ENCODE data around the gene THRB.
A peak's percentile ranks its signal among the peaks of the same experiment; 100 is the strongest.

THRB gene

DNA sequence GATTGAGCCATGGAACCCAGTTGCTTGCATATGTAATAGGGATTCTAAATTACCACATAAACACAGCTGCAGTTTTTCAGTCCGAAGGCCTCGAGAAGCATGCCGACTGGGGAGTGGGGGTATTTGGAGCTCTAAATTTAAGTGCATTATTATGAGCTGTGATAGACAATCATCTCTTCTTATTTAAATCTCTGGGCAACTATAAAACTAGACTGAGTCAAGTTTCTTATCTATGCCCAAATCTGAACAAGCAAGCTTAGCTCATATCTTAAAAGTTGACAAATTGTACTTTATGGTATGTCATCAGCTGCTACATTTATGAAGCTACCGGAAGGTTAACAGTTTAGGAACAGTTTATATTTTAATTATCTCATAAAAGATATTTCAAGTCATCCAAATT is 19.5 kb upstream of the THRB start (continued):
- TF ChIP-seq, protein P1, sequence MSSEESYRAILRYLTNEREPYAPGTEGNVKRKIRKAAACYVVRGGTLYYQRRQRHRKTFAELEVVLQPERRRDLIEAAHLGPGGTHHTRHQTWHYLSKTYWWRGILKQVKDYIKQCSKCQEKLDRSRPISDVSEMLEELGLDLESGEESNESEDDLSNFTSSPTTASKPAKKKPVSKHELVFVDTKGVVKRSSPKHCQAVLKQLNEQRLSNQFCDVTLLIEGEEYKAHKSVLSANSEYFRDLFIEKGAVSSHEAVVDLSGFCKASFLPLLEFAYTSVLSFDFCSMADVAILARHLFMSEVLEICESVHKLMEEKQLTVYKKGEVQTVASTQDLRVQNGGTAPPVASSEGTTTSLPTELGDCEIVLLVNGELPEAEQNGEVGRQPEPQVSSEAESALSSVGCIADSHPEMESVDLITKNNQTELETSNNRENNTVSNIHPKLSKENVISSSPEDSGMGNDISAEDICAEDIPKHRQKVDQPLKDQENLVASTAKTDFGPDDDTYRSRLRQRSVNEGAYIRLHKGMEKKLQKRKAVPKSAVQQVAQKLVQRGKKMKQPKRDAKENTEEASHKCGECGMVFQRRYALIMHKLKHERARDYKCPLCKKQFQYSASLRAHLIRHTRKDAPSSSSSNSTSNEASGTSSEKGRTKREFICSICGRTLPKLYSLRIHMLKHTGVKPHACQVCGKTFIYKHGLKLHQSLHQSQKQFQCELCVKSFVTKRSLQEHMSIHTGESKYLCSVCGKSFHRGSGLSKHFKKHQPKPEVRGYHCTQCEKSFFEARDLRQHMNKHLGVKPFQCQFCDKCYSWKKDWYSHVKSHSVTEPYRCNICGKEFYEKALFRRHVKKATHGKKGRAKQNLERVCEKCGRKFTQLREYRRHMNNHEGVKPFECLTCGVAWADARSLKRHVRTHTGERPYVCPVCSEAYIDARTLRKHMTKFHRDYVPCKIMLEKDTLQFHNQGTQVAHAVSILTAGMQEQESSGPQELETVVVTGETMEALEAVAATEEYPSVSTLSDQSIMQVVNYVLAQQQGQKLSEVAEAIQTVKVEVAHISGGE (tag by site-specific recombination; conservative IDR thresholded peaks at IDR 0.05; ENCODE audit: low read depth): no peak
- TF ChIP-seq ZFHX2 (tag by site-specific recombination; conservative IDR thresholded peaks at IDR 0.05) (no peak), ZNF341 (tag by site-specific recombination; IDR thresholded peaks at IDR 0.05; ENCODE audit: low read depth) (no peak), ZNF184 (tag by site-specific recombination; IDR thresholded peaks at IDR 0.05) (no peak), ZNF785 (tag by site-specific recombination; IDR thresholded peaks at IDR 0.05) (no peak), ZEB2 (tag by site-specific recombination; IDR thresholded peaks at IDR 0.05) (peak; percentile 90), ZBTB8A (tag by site-specific recombination; IDR thresholded peaks at IDR 0.05) (no peak), ZNF133 (tag by site-specific recombination; IDR thresholded peaks at IDR 0.05) (no peak), SP3 (tag by site-specific recombination; IDR thresholded peaks at IDR 0.05) (no peak), ZNF621 (tag by site-specific recombination; IDR thresholded peaks at IDR 0.05) (no peak), ZNF548 (tag by site-specific recombination; IDR thresholded peaks at IDR 0.05) (no peak), SETDB1 (IDR thresholded peaks at IDR 0.05; ENCODE audit: insufficient read length, low read length) (no peak), ZNF138 (tag by site-specific recombination; IDR thresholded peaks at IDR 0.05; ENCODE audit: borderline replicate concordance) (no peak), ZNF394 (tag by site-specific recombination; IDR thresholded peaks at IDR 0.05; ENCODE audit: borderline replicate concordance) (no peak), ZNF561 (tag by site-specific recombination; IDR thresholded peaks at IDR 0.05; ENCODE audit: borderline replicate concordance) (0 out of 2 replicates have a peak, but pooled peaks have one; percentile 51), ZNF510 (tag by site-specific recombination; IDR thresholded peaks at IDR 0.05; ENCODE audit: insufficient replicate concordance) (no peak), GLI2 (tag by site-specific recombination; IDR thresholded peaks at IDR 0.05; ENCODE audit: borderline replicate concordance, low read depth) (peak; percentile 45)
- TF ChIP-seq, protein P2, sequence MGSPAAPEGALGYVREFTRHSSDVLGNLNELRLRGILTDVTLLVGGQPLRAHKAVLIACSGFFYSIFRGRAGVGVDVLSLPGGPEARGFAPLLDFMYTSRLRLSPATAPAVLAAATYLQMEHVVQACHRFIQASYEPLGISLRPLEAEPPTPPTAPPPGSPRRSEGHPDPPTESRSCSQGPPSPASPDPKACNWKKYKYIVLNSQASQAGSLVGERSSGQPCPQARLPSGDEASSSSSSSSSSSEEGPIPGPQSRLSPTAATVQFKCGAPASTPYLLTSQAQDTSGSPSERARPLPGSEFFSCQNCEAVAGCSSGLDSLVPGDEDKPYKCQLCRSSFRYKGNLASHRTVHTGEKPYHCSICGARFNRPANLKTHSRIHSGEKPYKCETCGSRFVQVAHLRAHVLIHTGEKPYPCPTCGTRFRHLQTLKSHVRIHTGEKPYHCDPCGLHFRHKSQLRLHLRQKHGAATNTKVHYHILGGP (tag by site-specific recombination; IDR thresholded peaks at IDR 0.05): peak; percentile 67
- TF ChIP-seq, protein P3, sequence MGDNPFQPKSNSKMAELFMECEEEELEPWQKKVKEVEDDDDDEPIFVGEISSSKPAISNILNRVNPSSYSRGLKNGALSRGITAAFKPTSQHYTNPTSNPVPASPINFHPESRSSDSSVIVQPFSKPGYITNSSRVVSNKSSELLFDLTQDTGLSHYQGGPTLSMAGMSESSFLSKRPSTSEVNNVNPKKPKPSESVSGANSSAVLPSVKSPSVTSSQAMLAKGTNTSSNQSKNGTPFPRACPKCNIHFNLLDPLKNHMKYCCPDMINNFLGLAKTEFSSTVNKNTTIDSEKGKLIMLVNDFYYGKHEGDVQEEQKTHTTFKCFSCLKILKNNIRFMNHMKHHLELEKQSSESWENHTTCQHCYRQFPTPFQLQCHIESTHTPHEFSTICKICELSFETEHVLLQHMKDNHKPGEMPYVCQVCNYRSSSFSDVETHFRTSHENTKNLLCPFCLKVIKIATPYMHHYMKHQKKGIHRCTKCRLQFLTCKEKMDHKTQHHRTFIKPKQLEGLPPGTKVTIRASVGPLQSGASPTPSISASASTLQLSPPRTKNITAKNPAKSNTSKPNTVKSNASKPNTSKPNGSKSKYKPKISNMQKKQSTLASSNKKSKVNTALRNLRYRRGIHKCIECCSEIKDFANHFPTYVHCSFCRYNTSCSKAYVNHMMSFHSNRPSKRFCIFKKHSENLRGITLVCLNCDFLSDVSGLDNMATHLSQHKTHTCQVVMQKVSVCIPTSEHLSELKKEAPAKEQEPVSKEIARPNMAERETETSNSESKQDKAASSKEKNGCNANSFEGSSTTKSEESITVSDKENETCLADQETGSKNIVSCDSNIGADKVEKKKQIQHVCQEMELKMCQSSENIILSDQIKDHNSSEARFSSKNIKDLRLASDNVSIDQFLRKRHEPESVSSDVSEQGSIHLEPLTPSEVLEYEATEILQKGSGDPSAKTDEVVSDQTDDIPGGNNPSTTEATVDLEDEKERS (tag by site-specific recombination; IDR thresholded peaks at IDR 0.05): no peak
- TF ChIP-seq, protein P4, sequence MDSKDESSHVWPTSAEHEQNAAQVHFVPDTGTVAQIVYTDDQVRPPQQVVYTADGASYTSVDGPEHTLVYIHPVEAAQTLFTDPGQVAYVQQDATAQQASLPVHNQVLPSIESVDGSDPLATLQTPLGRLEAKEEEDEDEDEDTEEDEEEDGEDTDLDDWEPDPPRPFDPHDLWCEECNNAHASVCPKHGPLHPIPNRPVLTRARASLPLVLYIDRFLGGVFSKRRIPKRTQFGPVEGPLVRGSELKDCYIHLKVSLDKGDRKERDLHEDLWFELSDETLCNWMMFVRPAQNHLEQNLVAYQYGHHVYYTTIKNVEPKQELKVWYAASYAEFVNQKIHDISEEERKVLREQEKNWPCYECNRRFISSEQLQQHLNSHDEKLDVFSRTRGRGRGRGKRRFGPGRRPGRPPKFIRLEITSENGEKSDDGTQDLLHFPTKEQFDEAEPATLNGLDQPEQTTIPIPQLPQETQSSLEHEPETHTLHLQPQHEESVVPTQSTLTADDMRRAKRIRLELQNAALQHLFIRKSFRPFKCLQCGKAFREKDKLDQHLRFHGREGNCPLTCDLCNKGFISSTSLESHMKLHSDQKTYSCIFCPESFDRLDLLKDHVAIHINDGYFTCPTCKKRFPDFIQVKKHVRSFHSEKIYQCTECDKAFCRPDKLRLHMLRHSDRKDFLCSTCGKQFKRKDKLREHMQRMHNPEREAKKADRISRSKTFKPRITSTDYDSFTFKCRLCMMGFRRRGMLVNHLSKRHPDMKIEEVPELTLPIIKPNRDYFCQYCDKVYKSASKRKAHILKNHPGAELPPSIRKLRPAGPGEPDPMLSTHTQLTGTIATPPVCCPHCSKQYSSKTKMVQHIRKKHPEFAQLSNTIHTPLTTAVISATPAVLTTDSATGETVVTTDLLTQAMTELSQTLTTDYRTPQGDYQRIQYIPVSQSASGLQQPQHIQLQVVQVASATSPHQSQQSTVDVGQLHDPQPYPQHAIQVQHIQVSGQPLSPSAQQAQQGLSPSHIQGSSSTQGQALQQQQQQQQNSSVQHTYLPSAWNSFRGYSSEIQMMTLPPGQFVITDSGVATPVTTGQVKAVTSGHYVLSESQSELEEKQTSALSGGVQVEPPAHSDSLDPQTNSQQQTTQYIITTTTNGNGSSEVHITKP (tag by site-specific recombination; IDR thresholded peaks at IDR 0.05): no peak
- TF ChIP-seq, protein P5, sequence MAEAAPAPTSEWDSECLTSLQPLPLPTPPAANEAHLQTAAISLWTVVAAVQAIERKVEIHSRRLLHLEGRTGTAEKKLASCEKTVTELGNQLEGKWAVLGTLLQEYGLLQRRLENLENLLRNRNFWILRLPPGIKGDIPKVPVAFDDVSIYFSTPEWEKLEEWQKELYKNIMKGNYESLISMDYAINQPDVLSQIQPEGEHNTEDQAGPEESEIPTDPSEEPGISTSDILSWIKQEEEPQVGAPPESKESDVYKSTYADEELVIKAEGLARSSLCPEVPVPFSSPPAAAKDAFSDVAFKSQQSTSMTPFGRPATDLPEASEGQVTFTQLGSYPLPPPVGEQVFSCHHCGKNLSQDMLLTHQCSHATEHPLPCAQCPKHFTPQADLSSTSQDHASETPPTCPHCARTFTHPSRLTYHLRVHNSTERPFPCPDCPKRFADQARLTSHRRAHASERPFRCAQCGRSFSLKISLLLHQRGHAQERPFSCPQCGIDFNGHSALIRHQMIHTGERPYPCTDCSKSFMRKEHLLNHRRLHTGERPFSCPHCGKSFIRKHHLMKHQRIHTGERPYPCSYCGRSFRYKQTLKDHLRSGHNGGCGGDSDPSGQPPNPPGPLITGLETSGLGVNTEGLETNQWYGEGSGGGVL (tag by site-specific recombination; IDR thresholded peaks at IDR 0.05): peak; percentile 45; the same call in 1 of the 2 replicates
- TF ChIP-seq, protein P6, sequence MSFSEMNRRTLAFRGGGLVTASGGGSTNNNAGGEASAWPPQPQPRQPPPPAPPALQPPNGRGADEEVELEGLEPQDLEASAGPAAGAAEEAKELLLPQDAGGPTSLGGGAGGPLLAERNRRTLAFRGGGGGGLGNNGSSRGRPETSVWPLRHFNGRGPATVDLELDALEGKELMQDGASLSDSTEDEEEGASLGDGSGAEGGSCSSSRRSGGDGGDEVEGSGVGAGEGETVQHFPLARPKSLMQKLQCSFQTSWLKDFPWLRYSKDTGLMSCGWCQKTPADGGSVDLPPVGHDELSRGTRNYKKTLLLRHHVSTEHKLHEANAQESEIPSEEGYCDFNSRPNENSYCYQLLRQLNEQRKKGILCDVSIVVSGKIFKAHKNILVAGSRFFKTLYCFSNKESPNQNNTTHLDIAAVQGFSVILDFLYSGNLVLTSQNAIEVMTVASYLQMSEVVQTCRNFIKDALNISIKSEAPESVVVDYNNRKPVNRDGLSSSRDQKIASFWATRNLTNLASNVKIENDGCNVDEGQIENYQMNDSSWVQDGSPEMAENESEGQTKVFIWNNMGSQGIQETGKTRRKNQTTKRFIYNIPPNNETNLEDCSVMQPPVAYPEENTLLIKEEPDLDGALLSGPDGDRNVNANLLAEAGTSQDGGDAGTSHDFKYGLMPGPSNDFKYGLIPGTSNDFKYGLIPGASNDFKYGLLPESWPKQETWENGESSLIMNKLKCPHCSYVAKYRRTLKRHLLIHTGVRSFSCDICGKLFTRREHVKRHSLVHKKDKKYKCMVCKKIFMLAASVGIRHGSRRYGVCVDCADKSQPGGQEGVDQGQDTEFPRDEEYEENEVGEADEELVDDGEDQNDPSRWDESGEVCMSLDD (tag by site-specific recombination; IDR thresholded peaks at IDR 0.05): no peak
